Uterus (tissue), 2 donors: ENCODE results near the gene KIRREL3.

Source experiments
- CTCF ChIP-seq, 4 experiments: fragments of 200-600 bp in 2 of 4; fragments of 450-650 bp in 2 of 4; sonication (generic) in 2 of 4; IDR thresholded peaks; one replicate each; pipeline ENCODE4 v1.5.1; 2016 to 2019; ENCODE audit warnings: antibody characterized with exemption in 4 of 4, mild to moderate bottlenecking in 2 of 4, moderate library complexity in 1 of 4
- POLR2A ChIP-seq, 2 donors: fragments of 450-650 bp; IDR thresholded peaks; one replicate each; pipeline ENCODE4 v1.6.1; 2016; ENCODE audit warnings: antibody characterized with exemption in 2 of 2, mild to moderate bottlenecking in 1 of 2, moderate library complexity in 1 of 2

DNA sequence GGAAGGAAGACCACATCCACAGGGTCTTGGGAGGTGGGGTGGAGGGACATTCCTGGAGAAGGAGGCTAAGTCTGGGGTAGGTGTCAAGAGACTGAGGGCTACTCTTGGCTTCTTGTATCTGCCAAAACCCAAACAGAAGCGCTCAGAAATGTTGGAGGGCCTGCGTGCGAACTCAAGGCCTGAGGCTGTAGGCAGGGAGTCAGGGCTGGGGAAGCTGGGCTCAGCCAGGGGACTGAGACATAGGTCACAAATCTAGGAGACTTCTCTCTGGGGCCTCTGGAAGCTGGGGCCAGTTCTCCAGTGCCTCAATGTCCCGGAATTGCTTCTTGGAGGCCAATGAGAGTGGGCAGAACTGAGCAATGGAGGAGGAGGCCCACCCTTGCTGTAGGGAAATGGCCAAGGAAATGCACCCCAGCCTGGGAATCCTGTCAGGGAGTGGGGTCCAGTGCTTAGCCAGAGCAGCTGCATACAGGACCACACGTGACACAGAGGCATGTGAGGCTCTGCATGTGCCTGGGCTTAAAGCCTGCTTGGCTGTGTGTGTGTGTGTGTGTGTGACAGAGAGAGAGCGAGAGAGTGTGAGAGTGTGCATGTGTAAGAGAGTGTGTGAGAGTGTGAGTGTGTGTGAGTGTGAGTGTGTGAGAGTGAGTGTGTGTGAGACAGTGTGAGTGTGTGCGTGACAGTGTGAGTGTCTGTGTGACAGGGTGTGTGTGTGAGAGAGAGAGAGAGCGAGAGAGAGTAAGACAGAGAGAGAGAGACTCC lies 503.8 kb downstream of the KIRREL3 start:
- TF ChIP-seq POLR2A (IDR thresholded peaks at IDR 0.05) (no peak), CTCF (IDR thresholded peaks at IDR 0.05) (no peak)
